ENCODE results near the gene MRTFA.
"Not testable (repeated sequence)": the region's sequence is repeated elsewhere in the genome, so short reads cannot be mapped to it uniquely, and the experiment has no call there.

- TF ChIP-seq CTCF (IDR thresholded peaks at IDR 0.05; ENCODE audit: low read depth, low read length, missing input control); TAF1 (conservative IDR thresholded peaks at IDR 0.05); MAX (IDR thresholded peaks at IDR 0.05); GABPA (IDR thresholded peaks at IDR 0.05 in 1 of 2, conservative IDR thresholded peaks at IDR 0.05 in 1 of 2); RAD21 (IDR thresholded peaks at IDR 0.05); FOXA1 (IDR thresholded peaks at IDR 0.05); RXRA (IDR thresholded peaks at IDR 0.05); YY1 (IDR thresholded peaks at IDR 0.05); HNF4G (IDR thresholded peaks at IDR 0.05); SP1 (IDR thresholded peaks at IDR 0.05): not testable (repeated sequence)
- TF ChIP-seq, protein P1, sequence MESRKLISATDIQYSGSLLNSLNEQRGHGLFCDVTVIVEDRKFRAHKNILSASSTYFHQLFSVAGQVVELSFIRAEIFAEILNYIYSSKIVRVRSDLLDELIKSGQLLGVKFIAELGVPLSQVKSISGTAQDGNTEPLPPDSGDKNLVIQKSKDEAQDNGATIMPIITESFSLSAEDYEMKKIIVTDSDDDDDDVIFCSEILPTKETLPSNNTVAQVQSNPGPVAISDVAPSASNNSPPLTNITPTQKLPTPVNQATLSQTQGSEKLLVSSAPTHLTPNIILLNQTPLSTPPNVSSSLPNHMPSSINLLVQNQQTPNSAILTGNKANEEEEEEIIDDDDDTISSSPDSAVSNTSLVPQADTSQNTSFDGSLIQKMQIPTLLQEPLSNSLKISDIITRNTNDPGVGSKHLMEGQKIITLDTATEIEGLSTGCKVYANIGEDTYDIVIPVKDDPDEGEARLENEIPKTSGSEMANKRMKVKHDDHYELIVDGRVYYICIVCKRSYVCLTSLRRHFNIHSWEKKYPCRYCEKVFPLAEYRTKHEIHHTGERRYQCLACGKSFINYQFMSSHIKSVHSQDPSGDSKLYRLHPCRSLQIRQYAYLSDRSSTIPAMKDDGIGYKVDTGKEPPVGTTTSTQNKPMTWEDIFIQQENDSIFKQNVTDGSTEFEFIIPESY (IDR thresholded peaks at IDR 0.05), result not testable (repeated sequence)
These were observed 136.1 kb downstream of the MRTFA start for GRCh38 chr22:40500465-40500786.
